ENCODE data around the gene CHRNA4.

Gene CHRNA4

GRCh38 chr20:63318391-63319163 is 42.6 kb downstream of the CHRNA4 start:
- CTCF ChIA-PET = no interaction called here
- no peak for TF ChIP-seq L3MBTL2 (conservative IDR thresholded peaks at IDR 0.05)
- TF ChIP-seq FOXK2 (IDR thresholded peaks at IDR 0.05) = no peak
- TF ChIP-seq NFRKB (IDR thresholded peaks at IDR 0.05) = no peak
- TF ChIP-seq FOXA1 (IDR thresholded peaks at IDR 0.05) = no peak
- no peak for TF ChIP-seq SP1 (IDR thresholded peaks at IDR 0.05)
- no peak for TF ChIP-seq LEF1 (IDR thresholded peaks at IDR 0.05; ENCODE audit: borderline replicate concordance)
- TF ChIP-seq ELF4 (IDR thresholded peaks at IDR 0.05) = no peak
- POLR2A ChIA-PET = no interaction called here
- DNase-seq (ENCODE audit: extremely low spot score) = no peak

- DNase-seq (ENCODE audit: extremely low spot score) = no peak
- ChIA-PET POLR2A (no interaction called here), CTCF (no interaction called here)
- TF ChIP-seq ELF4 (IDR thresholded peaks at IDR 0.05) (no peak), ZNF384 (IDR thresholded peaks at IDR 0.05) (no peak)
Observed at GRCh38 chr20:63317601-63318291, 43.4 kb downstream of the CHRNA4 start.

- ChIA-PET CTCF (interaction anchor here (0.6 to 0.8 kb wide), 2 partner anchors 65 to 66 kb away, joined by 3 to 4 read pairs; no protein-coding TSS in a partner anchor), POLR2A (no interaction called here)
- TF ChIP-seq ELF4 (IDR thresholded peaks at IDR 0.05) = no peak
- TF ChIP-seq L3MBTL2 (conservative IDR thresholded peaks at IDR 0.05) = no peak
- no peak for DNase-seq (ENCODE audit: extremely low spot score)
Observed at GRCh38 chr20:63317061-63317460, 44.1 kb downstream of the CHRNA4 start.

GRCh38 chr20:63316502-63316921 is 44.6 kb downstream of the CHRNA4 start:
- no peak for DNase-seq (ENCODE audit: extremely low spot score)
- POLR2A ChIA-PET = no interaction called here
- no peak for TF ChIP-seq LEF1 (IDR thresholded peaks at IDR 0.05; ENCODE audit: borderline replicate concordance)
- no peak for TF ChIP-seq NFRKB (IDR thresholded peaks at IDR 0.05)
- CTCF ChIA-PET = interaction anchor here (0.6 to 0.8 kb wide), 2 partner anchors 65 to 66 kb away, joined by 3 to 4 read pairs; no protein-coding TSS in a partner anchor

GRCh38 chr20:63315731-63316491 is 45.2 kb downstream of the CHRNA4 start:
- TF ChIP-seq ARNT (IDR thresholded peaks at IDR 0.05) = no peak
- TF ChIP-seq TARDBP (IDR thresholded peaks at IDR 0.05) = no peak
- no peak for TF ChIP-seq ZNF384 (IDR thresholded peaks at IDR 0.05)
- no peak for TF ChIP-seq SUZ12 (IDR thresholded peaks at IDR 0.05)
- TF ChIP-seq FOXM1 (IDR thresholded peaks at IDR 0.05; ENCODE audit: borderline replicate concordance) = no peak
- no peak for TF ChIP-seq PKNOX1 (IDR thresholded peaks at IDR 0.05)
- TF ChIP-seq FOXA1 (IDR thresholded peaks at IDR 0.05) = no peak
- no peak for TF ChIP-seq LEF1 (IDR thresholded peaks at IDR 0.05; ENCODE audit: borderline replicate concordance)
- no peak for TF ChIP-seq SP1 (IDR thresholded peaks at IDR 0.05)
- no peak for TF ChIP-seq L3MBTL2 (conservative IDR thresholded peaks at IDR 0.05)
- no peak for TF ChIP-seq ELF4 (IDR thresholded peaks at IDR 0.05)
- no peak for TF ChIP-seq NFRKB (IDR thresholded peaks at IDR 0.05)
- TF ChIP-seq HDGF (IDR thresholded peaks at IDR 0.05; ENCODE audit: borderline replicate concordance) = no peak
- TF ChIP-seq BHLHE40 (IDR thresholded peaks at IDR 0.05; ENCODE audit: borderline replicate concordance) = no peak
- no peak for TF ChIP-seq CTBP1 (IDR thresholded peaks at IDR 0.05; ENCODE audit: borderline replicate concordance)
- no peak for TF ChIP-seq FOXK2 (IDR thresholded peaks at IDR 0.05)
- ChIA-PET CTCF (no interaction called here), POLR2A (no interaction called here)
- no peak for DNase-seq (ENCODE audit: extremely low spot score)

- no peak for TF ChIP-seq HDGF (IDR thresholded peaks at IDR 0.05; ENCODE audit: borderline replicate concordance)
- no peak for TF ChIP-seq LEF1 (IDR thresholded peaks at IDR 0.05; ENCODE audit: borderline replicate concordance)
- TF ChIP-seq ZNF384 (IDR thresholded peaks at IDR 0.05) = no peak
- no peak for TF ChIP-seq FOXA1 (IDR thresholded peaks at IDR 0.05)
- no peak for TF ChIP-seq FOXK2 (IDR thresholded peaks at IDR 0.05)
- no peak for TF ChIP-seq TARDBP (IDR thresholded peaks at IDR 0.05)
- no peak for TF ChIP-seq NFRKB (IDR thresholded peaks at IDR 0.05)
- TF ChIP-seq PKNOX1 (IDR thresholded peaks at IDR 0.05) = no peak
- no peak for TF ChIP-seq ELF4 (IDR thresholded peaks at IDR 0.05)
- no peak for TF ChIP-seq FOXM1 (IDR thresholded peaks at IDR 0.05; ENCODE audit: borderline replicate concordance)
- TF ChIP-seq ARNT (IDR thresholded peaks at IDR 0.05) = no peak
- TF ChIP-seq SP1 (IDR thresholded peaks at IDR 0.05) = no peak
- TF ChIP-seq SUZ12 (IDR thresholded peaks at IDR 0.05) = no peak
- TF ChIP-seq CTBP1 (IDR thresholded peaks at IDR 0.05; ENCODE audit: borderline replicate concordance) = no peak
- no peak for TF ChIP-seq BHLHE40 (IDR thresholded peaks at IDR 0.05; ENCODE audit: borderline replicate concordance)
- no peak for TF ChIP-seq L3MBTL2 (conservative IDR thresholded peaks at IDR 0.05)
- ChIA-PET POLR2A (no interaction called here), CTCF (no interaction called here)
- no peak for DNase-seq (ENCODE audit: extremely low spot score)
Observed at GRCh38 chr20:63315240-63315689, 45.9 kb downstream of the CHRNA4 start.
